Measurements from ENCODE around the gene UBE4A.

Gene UBE4A, protein sequence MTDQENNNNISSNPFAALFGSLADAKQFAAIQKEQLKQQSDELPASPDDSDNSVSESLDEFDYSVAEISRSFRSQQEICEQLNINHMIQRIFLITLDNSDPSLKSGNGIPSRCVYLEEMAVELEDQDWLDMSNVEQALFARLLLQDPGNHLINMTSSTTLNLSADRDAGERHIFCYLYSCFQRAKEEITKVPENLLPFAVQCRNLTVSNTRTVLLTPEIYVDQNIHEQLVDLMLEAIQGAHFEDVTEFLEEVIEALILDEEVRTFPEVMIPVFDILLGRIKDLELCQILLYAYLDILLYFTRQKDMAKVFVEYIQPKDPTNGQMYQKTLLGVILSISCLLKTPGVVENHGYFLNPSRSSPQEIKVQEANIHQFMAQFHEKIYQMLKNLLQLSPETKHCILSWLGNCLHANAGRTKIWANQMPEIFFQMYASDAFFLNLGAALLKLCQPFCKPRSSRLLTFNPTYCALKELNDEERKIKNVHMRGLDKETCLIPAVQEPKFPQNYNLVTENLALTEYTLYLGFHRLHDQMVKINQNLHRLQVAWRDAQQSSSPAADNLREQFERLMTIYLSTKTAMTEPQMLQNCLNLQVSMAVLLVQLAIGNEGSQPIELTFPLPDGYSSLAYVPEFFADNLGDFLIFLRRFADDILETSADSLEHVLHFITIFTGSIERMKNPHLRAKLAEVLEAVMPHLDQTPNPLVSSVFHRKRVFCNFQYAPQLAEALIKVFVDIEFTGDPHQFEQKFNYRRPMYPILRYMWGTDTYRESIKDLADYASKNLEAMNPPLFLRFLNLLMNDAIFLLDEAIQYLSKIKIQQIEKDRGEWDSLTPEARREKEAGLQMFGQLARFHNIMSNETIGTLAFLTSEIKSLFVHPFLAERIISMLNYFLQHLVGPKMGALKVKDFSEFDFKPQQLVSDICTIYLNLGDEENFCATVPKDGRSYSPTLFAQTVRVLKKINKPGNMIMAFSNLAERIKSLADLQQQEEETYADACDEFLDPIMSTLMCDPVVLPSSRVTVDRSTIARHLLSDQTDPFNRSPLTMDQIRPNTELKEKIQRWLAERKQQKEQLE

GRCh38 chr11:118359295-118359958, at the start of gene UBE4A:
TSS of gene UBE4A (plus strand) at chr11:118359600. CDS start at chr11:118365081, 5,481 bp downstream.
- DNase-seq = peak; percentile 90 to 96 (median 96)

DNA sequence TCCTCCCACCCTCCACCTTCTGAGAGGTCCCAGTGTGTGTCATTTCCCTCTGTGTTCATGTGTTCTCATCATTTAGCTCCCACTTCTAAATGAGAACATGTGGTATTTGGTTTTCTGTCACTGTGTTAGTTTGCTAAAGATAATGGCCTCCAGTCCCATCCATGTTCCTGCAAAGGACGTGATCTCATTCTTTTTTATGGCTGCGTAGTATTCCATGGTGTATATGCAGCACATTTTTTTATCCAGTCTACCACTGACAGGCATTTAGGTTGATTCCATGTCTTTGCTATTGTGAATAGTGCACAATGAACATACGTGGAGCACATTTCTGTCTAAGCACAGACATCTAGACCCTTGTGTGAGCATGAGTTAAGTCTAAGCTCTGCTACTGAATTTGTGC, 49.1 kb upstream of the UBE4A start:
- no peak for DNase-seq

- no peak for DNase-seq
Observed at GRCh38 chr11:118310781-118311485, 48.5 kb upstream of the UBE4A start.

DNA sequence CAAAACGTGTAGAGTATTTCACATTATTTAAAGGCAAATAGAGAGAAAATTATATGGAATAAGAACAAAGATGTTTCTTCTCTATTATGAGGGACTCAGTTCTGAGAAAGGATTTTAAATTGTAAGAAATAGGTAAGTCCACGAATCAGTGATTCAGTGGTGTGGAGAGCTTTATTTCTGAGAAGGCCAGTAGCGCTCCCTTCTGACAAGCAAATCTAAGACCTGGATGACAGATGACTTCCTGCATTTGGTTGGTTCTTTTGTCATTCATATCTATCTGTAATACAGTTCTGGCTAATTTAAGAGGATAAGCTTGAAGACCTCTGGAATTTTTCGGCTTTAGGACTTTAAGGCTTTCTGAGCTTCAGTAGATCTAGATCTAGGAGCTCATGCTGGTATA, 47.9 kb upstream of the UBE4A start:
- DNase-seq = no peak

- no peak for DNase-seq
Observed at GRCh38 chr11:118312328-118312727, 47.1 kb upstream of the UBE4A start.

DNA sequence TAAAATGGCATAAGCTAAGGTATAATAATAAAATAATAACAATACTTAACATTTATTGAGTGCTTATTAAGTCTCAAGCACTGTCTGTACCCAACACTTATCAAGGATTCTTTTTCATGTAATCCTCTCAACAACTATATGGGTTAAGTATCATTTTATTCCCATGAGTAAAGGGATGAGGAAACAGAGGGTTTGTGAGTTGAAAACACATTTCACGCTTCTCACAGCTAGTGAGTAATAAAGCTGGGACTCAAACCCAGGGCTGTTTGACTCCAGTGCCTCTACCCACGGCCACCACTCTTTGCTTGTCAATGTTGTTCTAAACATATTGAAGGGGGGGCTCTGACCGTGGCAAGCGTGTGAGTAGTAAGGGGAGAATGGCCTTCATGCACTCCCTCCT, 46.2 kb upstream of the UBE4A start:
- no peak for DNase-seq

DNA sequence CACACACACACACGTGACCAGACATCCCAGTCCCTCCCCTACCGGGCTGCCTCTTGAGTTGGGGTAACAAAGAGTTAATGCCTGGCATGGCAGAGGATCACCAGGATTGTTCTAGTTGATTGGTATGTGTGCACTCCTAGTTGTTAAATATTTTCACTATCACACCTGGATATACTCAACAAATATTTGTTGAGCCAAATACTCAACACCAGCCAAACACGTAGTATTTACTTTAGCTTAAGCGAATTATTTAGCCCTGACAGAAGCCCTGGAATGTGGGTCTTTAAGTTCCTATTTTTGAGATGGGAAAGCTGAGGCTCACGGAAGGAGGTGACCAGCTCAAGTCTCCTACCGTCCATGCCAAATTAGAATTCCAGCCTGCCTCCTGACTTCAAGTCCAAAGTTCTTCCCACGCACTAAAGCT, 44.4 kb upstream of the UBE4A start:
- no peak for DNase-seq

GRCh38 chr11:118318124-118318523, 41.3 kb upstream of the UBE4A start:
- no peak for DNase-seq

DNA sequence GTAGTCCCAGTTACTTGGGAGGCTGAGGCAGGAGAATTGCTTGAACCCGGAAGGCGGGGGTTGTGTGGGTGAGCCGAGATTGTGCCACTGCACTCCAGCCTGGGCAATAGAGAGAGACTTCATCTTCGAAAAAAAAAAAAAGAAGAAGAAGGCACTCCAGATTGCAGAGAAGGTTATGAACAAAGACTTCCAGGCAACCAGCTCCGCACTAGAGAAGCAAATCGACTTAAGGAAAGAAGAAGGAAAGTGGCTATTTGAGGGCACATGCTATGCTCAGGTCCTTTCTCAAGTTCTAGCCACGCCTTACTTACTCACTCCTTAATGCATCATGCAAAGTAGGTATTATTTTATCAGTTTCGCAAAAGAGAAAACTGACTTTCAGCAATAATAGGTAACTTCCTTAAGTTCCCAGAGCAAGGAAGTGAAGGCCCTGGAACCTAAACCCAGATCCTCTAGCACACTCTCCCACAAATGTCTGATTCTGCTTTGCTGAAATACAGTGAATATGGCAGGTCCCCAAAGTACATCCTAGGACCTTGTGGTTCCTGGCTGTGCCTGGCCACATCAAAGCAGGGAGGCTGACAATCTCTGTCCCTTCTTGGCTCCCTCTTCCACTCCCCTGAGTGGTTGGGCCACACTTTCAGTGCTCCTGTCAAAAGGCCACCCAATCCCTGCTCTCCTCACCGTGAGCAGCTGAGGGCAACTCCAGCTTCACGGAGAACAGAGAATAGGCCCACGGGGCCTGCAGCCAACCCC, 40.6 kb upstream of the UBE4A start:
- no peak for DNase-seq

DNA sequence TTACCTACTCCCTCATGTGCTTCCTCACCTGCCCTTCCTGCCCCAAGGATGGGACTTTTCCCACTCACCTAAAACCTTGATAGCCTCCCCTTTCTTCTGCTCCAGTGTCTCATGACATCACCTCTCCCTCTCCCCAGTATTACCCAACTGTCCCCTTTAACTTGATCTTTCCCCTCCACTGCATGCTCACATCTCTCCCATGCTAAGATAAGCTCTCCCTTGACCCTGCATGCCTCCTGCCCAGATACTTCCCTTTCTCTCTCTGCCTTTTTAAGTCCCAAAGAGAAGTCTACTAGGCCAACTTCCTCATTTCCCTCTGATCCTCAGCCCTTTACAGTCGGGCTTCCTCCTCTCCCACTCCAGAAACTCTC, 40.1 kb upstream of the UBE4A start:
- DNase-seq = no peak

- DNase-seq = no peak
Observed at GRCh38 chr11:118320515-118320914, 38.9 kb upstream of the UBE4A start.

DNA sequence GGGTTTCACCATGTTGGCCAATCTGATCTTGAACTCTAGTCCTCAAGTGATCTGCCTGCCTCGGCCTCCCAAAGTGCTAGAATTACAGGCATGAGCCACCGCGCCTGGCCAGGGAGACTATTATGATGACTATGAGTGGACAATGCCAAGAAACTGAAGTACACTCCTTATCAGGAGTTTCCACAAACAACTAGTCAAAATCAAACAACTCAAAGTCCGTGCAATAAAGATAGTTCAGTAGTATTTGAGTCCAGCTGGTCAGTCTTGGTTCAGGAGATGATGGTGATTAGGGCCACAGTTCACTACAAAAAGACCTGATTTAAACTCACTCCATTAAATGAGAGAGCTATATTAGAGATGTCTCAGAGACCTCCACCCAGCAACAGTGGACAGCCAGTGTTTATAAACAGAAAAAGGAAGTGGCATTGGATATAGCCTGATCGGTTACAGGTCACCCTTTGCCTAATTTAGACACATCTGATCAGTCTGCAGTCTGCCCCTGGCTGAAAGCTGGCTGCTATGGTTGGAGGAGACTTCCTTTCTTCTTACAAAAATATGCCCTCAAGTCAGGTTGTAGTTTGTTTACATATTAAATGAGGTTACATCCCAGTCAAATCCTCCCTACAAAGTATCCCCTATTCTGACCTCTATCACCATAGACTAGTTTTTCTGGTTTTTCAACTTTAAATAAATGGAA, 37.9 kb upstream of the UBE4A start:
- DNase-seq = no peak

- no peak for DNase-seq
Observed at GRCh38 chr11:118322721-118323120, 36.7 kb upstream of the UBE4A start.

DNA sequence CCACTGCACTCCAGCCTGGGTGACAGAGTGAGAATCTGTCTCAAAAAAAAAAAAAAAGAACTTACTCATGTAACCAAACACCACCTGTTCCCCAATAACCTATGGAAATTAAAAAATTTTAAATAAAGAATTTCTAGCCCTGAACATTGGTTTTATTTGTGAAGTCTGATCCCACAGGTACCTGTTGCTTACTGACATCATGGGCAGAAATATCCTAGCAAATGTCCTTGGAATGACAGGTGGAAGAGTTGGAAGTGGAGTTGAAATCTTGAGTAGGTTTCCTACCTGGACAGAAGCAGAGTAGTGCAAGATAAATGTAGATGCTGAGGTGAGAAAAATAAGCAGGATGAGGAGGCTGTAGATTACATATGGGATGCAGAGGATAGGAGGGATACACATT, 34.1 kb upstream of the UBE4A start:
- no peak for DNase-seq

DNA sequence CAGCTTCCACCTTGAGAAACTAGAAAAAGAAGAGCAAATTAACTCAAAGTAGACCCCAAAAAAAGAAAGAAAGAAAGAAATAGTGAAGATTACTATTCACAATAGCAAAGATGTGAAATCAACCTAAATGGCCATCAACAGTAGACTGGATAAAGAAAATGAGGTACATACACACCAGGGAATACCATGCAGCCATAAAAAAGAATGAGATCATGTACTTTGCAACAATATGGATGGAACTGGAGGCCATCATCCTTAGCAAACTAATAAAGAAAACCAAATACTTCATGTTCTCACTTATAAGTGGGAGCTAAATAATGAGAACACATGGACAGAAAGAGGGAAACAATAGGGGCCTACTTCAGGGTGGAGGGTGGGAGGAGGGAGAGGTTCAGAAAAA, 30.7 kb upstream of the UBE4A start:
- no peak for DNase-seq

- no peak for DNase-seq
Observed at GRCh38 chr11:118334745-118335144, 24.7 kb upstream of the UBE4A start.

DNA sequence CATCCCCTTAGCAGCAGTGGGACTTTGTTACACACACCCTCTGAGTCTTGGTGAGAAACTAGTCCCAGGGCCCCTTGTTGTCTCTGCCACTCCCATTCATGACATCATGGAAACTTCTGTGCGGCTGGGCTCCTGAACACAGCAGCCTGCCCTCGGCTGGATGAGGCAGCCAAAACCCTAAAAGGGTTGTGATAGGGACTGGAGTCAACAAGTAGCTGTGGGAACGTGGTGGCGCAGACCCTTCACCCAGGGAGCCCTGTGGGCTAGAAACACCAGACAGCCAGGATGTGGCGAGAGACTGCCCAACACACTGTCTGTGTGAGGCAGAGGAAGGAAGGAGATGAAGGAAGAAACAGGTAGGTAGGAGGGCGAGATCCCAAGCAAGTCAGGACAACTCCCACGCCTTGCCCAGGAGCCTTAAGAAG, 20.8 kb upstream of the UBE4A start:
- DNase-seq = peak; percentile 39 to 65 (median 43)

- DNase-seq = no peak
Observed at GRCh38 chr11:118339281-118339961, 20.0 kb upstream of the UBE4A start.

DNA sequence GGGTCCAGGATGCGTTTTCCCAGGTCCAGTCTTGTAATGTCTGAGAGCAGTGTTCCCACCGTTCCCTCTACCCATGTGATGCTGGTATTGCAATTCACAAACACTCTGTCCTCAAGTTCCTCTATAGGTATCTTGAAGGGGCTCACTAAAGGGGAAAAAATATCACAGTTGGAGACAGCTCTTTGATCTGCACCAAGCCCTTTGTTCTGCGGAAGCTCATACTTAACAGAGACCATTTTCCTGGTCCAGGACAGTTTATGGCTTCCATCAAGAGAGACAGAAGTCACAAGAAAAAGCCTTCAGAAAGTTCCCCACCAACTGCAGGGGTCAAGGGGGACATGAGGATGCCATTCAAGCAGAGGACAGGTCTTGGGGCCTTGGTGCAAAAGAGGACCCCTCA, 19.0 kb upstream of the UBE4A start:
- DNase-seq = no peak

- DNase-seq = no peak
Observed at GRCh38 chr11:118341261-118341660, 18.1 kb upstream of the UBE4A start.
